PC-9 (cell line): Measurements from ENCODE around the gene CLPTM1. TPM values are rescaled to one million over a fixed set of nuclear protein-coding genes. Genes with fewer than 3 reads are reported as not detected.

Experiments
- BruUV-seq: library from RNA; stranded (reverse); fragments of 400-500 nt; replicated peaks from 2 replicates; lab custom pipeline; 2021; lab: Mats Ljungman, UMichigan
- CTCF ChIA-PET: fragments of 300-600 bp; sonication (Branson Sonifier 250); formaldehyde crosslinking; loops from one replicate; lab custom pipeline; 2022; ENCODE audit warnings: antibody characterized with exemption; lab: Charles Lee
- POLR2A ChIA-PET: fragments of 300-600 bp; sonication (Branson Sonifier 250); formaldehyde crosslinking; loops from one replicate; lab custom pipeline; 2022; ENCODE audit warnings: antibody characterized with exemption; ENCODE audit not compliant: unreplicated experiment; lab: Charles Lee
- DNase-seq, 2 experiments: peaks; one replicate each; pipeline versions ENCODE4 v3.0.0 to v3.0.0-alpha.2; 2015 to 2022; ENCODE audit warnings: mixed read lengths in 1 of 2
- H2AFZ ChIP-seq: fragments of 200-600 bp; sonication (generic); 2 replicates; pipeline ENCODE4 v1.8.1; 2017; ENCODE audit warnings: antibody characterized with exemption
- H3F3A ChIP-seq: fragments of 200-600 bp; sonication (generic); 2 replicates; pipeline ENCODE4 v1.8.1; 2017; ENCODE audit warnings: antibody characterized with exemption, mild to moderate bottlenecking, low read depth; ENCODE audit not compliant: insufficient read depth
- H3K27ac ChIP-seq: fragments of 200-600 bp; sonication (generic); 2 replicates; pipeline ENCODE4 v1.6.1; 2016; ENCODE audit warnings: mixed run types
- H3K27me3 ChIP-seq: fragments of 200-600 bp; sonication (generic); 2 replicates; pipeline ENCODE4 v1.6.1; 2016; ENCODE audit warnings: low read depth, mixed run types; ENCODE audit not compliant: insufficient read depth
- H3K36me3 ChIP-seq: fragments of 200-600 bp; sonication (generic); 2 replicates; pipeline ENCODE4 v1.6.1; 2016; ENCODE audit warnings: low read depth, mixed run types
- H3K4me1 ChIP-seq: fragments of 200-600 bp; sonication (generic); replicated peaks from 2 replicates; pipeline ENCODE4 v1.6.1; 2016; ENCODE audit warnings: mixed run types; ENCODE audit not compliant: insufficient read depth
- H3K4me2 ChIP-seq: fragments of 200-600 bp; sonication (generic); 2 replicates; pipeline ENCODE4 v1.6.1; 2017; ENCODE audit warnings: mixed run types
- H3K4me3 ChIP-seq: fragments of 200-600 bp; sonication (generic); 2 replicates; pipeline ENCODE4 v1.6.1; 2016; ENCODE audit warnings: mixed run types
- H3K79me2 ChIP-seq: fragments of 200-600 bp; sonication (generic); 2 replicates; pipeline ENCODE4 v1.6.1; 2017; ENCODE audit warnings: low read depth, mixed run types
- H3K9me2 ChIP-seq: fragments of 200-600 bp; sonication (generic); 2 replicates; pipeline ENCODE4 v1.8.1; 2017; ENCODE audit warnings: mild to moderate bottlenecking; ENCODE audit not compliant: insufficient read depth
- H3K9me3 ChIP-seq: fragments of 200-600 bp; sonication (generic); 2 replicates; pipeline ENCODE4 v1.8.1; 2016; ENCODE audit warnings: low read depth; ENCODE audit not compliant: insufficient read depth
- H4K20me1 ChIP-seq: fragments of 200-600 bp; sonication (generic); 2 replicates; pipeline ENCODE4 v1.8.1; 2017; ENCODE audit not compliant: insufficient read depth
- EZH2 ChIP-seq: fragments of 200-600 bp; sonication (generic); IDR thresholded peaks from 2 replicates; pipeline ENCODE4 v1.8.0; 2017; ENCODE audit warnings: antibody characterized with exemption, low read depth
- intact Hi-C: fragments of 100-400 bp; cut with micrococcal nuclease; formaldehyde crosslinking; loops from one replicate; pipeline ENCODE4 v1.10.0; 2022; ENCODE audit not compliant: unreplicated experiment
- total RNA-seq: library from RNA; stranded (reverse); gene quantifications from 2 replicates; pipeline ENCODE4 v1.2.3, GENCODE V29; 2021
- TF ChIP-seq, protein P1 (sequence below): fragments of 200-600 bp; sonication (generic); conservative IDR thresholded peaks from 2 replicates; pipeline ENCODE4 v1.6.1; 2017; ENCODE audit warnings: mixed run types, antibody characterized with exemption, mild to moderate bottlenecking, moderate library complexity

Gene CLPTM1
- total RNA-seq, 1 experiment from 2014 or later = 98.2 TPM

DNA sequence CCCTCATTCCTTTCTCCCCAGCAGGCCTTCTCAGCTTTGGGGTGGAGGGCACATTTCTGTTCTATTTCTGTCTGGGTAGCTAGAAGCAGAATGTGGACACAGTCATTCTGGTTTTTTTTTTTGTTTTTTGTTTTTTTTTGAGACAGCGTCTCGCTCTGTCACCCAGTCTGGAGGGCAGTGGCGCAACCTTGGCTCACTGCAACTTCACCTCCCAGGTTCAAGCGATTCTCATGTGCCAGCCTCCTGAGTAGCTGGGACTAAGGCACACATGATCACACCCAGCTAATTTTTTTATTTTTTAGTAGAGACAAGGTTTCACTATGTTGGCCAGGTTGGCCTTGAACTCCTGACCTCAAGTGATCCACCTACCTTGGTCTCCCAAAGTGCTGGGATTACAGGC, 20.3 kb downstream of the CLPTM1 start:
- CTCF ChIA-PET = no interaction called here

GRCh38 chr19:44984005-44984404, 28.8 kb downstream of the CLPTM1 start:
- H3K4me3 ChIP-seq = no peak overlapping the region
- peaks cover 15% of the 10 kb centered on the region; the same call in 1 of the 2 replicates for H3F3A ChIP-seq
- H3K4me2 ChIP-seq = no peak overlapping the region
- CTCF ChIA-PET = no interaction called here
- H2AFZ ChIP-seq = no peak overlapping the region
- intact Hi-C loops = no loop called here
- TF ChIP-seq, protein P1, sequence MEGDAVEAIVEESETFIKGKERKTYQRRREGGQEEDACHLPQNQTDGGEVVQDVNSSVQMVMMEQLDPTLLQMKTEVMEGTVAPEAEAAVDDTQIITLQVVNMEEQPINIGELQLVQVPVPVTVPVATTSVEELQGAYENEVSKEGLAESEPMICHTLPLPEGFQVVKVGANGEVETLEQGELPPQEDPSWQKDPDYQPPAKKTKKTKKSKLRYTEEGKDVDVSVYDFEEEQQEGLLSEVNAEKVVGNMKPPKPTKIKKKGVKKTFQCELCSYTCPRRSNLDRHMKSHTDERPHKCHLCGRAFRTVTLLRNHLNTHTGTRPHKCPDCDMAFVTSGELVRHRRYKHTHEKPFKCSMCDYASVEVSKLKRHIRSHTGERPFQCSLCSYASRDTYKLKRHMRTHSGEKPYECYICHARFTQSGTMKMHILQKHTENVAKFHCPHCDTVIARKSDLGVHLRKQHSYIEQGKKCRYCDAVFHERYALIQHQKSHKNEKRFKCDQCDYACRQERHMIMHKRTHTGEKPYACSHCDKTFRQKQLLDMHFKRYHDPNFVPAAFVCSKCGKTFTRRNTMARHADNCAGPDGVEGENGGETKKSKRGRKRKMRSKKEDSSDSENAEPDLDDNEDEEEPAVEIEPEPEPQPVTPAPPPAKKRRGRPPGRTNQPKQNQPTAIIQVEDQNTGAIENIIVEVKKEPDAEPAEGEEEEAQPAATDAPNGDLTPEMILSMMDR = no peak
- no peak for TF ChIP-seq EZH2
- no peak for DNase-seq
- BruUV-seq = no TSS peak
- H3K4me1 ChIP-seq = no peaks in the 10 kb centered on the region
- H3K9me3 ChIP-seq = no peaks in the 10 kb centered on the region
- no peaks in the 10 kb centered on the region for H3K79me2 ChIP-seq
- peaks cover 5% of the 10 kb centered on the region; the same call in 1 of the 2 replicates for H4K20me1 ChIP-seq
- H3K9me2 ChIP-seq = no peaks in the 10 kb centered on the region
- H3K27ac ChIP-seq = no peak overlapping the region
- no peaks in the 10 kb centered on the region for H3K27me3 ChIP-seq
- H3K36me3 ChIP-seq = peaks cover 30% of the 10 kb centered on the region; the same call in 1 of the 2 replicates
- POLR2A ChIA-PET = no interaction called here

More for the DNA sequence above, 20.3 kb downstream of the CLPTM1 start:
- H4K20me1 ChIP-seq = peaks cover 10% of the 10 kb centered on the region
- H3K27ac ChIP-seq = no peak overlapping the region
- no peak for DNase-seq
- H3K27me3 ChIP-seq = no peaks in the 10 kb centered on the region
- no peaks in the 10 kb centered on the region for H3K79me2 ChIP-seq
- no peaks in the 10 kb centered on the region for H3K4me1 ChIP-seq
- H3K9me2 ChIP-seq = no peaks in the 10 kb centered on the region
- no peak overlapping the region for H2AFZ ChIP-seq
- H3F3A ChIP-seq = peaks cover 15% of the 10 kb centered on the region; the same call in 1 of the 2 replicates
- H3K4me3 ChIP-seq = no peak overlapping the region
- H3K4me2 ChIP-seq = no peak overlapping the region
- POLR2A ChIA-PET = no interaction called here
- BruUV-seq = no TSS peak
- no peak for TF ChIP-seq EZH2
- TF ChIP-seq, protein P1 = no peak
- intact Hi-C loops = no loop called here
- peaks cover 36% of the 10 kb centered on the region for H3K36me3 ChIP-seq
- H3K9me3 ChIP-seq = no peaks in the 10 kb centered on the region

DNA sequence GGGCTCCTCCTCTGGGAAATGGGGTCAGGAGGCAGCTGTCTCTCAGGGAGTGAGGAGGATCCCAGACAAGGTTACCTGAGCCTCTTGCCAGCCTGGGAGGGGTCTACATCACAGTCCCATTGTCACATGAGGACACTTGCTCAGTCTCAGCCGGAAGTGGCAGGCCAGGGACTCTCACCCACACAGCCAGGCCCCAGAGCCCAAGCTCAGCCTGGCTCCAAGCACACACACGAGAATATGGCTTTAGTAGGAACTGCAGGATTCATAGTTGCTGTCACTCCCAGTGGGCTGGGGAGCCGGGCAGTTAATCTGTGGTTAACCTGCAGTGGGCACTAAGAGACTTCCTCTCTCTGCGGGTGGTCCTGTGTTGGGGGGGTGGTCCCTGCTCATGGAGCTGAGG, 30.3 kb downstream of the CLPTM1 start:
- no peak overlapping the region for H2AFZ ChIP-seq
- ChIA-PET POLR2A (no interaction called here), CTCF (interaction anchor here (0.5 kb wide), 1 partner anchor 30 kb away, joined by 3 read pairs; no protein-coding TSS in a partner anchor)
- no peak for TF ChIP-seq EZH2
- TF ChIP-seq, protein P1 = no peak
- no peaks in the 10 kb centered on the region for H3K27me3 ChIP-seq
- H3K4me2 ChIP-seq = no peak overlapping the region
- H3K9me2 ChIP-seq = no peaks in the 10 kb centered on the region
- intact Hi-C loops = no loop called here
- no peaks in the 10 kb centered on the region for H3K79me2 ChIP-seq
- no peak overlapping the region for H3K27ac ChIP-seq
- H3K36me3 ChIP-seq = peaks cover 24% of the 10 kb centered on the region; the same call in 1 of the 2 replicates
- no peak overlapping the region for H3K4me3 ChIP-seq
- no TSS peak for BruUV-seq
- H3F3A ChIP-seq = peaks cover 10% of the 10 kb centered on the region; the same call in 1 of the 2 replicates
- no peak for DNase-seq
- H3K9me3 ChIP-seq = no peaks in the 10 kb centered on the region
- H3K4me1 ChIP-seq = no peaks in the 10 kb centered on the region
- peaks cover 7% of the 10 kb centered on the region for H4K20me1 ChIP-seq
